GM19438 (cell line): Measurements from ENCODE around the gene GPC6.
"Not testable (repeated sequence)": the region's sequence is repeated elsewhere in the genome, so short reads cannot be mapped to it uniquely, and the experiment has no call there.

ENCODE experiments used
- ATAC-seq: cut with Tn5 transposase; IDR thresholded peaks from one replicate; pipeline ENCODE4 v1.9.1; 2021; ENCODE audit warnings: low read depth; ENCODE audit not compliant: unreplicated experiment

Gene GPC6

GRCh38 chr13:93316841-93317240 lies 90.2 kb downstream of the GPC6 start:
- no peak for ATAC-seq

GRCh38 chr13:93318534-93319254 lies 92.1 kb downstream of the GPC6 start:
- no peak for ATAC-seq

GRCh38 chr13:93320942-93321341 lies 94.3 kb downstream of the GPC6 start:
- ATAC-seq: no peak

DNA sequence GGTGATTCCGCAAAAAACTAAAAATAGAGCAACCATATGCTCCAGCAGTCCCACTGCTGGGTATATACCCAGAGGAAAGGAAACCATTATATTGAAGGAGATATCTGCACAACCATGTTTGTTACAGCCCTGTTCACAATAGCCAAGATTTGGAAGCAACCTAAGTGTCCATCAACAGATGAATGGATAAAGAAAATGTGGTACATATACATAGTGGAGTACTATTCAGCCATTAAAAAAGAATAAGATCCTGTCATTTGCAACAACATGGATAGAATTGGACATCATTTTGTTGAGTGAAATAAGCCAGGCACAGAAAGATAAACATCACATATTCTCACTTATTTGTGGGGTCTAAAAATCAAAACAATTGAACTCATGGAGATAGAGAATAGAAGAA lies 97.3 kb downstream of the GPC6 start:
- not testable (repeated sequence) for ATAC-seq

DNA sequence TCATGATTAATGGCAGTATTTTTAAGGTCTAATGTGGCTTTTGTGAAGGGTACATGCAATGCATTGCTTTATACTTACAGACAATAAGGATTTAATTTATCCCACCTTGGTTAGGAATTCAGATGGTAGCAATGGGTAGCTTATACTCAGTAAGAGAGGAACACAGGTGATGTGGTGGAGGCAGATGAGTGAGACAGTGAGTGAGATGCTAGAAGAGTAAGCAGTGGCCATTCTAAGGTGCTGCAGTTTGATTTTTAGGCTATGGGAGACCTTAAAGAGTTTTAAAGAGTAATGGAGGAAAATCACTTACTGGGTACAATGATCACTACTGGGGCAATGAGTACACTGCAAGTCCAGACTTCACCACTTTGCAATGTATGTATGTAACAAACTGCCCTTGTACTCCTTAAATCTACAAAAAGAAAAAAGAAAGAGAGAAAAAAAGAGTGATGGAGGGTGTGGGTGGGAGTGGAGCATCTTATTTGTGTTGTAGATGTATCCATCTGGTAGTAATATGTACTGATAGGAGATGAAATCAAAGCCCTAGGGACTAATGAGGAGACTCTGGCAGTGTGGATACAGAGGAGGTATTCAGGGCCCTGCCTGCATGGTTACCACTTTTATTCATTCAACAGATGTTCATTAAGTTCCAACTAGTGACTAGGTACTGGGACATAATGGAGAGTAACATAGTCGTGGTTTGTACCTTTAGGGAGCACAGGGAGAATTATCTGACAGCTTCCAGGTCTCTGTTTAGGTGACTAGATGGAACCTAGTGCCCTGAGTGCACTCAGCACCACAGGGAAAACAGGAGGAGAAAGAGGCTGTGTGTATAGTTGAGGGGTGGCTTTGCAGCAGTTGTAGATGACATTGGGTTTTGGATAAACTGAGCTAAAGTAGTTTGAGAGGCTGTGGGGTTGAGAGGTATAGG lies 99.0 kb downstream of the GPC6 start:
- no peak for ATAC-seq

GRCh38 chr13:93326234-93326811 lies 99.7 kb downstream of the GPC6 start:
- ATAC-seq: no peak

DNA sequence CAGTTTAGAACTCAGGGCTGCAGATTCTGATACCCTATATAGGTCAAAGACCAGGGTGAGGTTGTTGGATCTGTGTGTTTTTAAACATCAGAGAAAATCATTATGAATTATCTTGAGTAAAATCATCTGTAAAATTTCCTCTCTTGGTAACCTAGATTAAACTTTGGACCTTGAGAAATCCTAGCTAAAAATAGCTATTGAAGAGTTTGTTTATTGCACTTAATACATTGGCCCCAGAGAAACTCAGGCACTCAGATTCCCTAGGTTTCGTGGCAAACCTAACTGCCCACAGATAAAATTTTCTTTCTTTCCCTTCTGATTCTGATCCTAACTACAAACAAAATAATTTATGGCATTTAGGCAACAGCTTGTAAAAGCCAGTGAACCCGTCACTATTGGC lies 102.3 kb downstream of the GPC6 start:
- no peak for ATAC-seq

GRCh38 chr13:93336728-93337127 lies 110.1 kb downstream of the GPC6 start:
- ATAC-seq: no peak

GRCh38 chr13:93338030-93338429 lies 111.4 kb downstream of the GPC6 start:
- ATAC-seq: no peak

GRCh38 chr13:93338906-93339305 lies 112.3 kb downstream of the GPC6 start:
- no peak for ATAC-seq

GRCh38 chr13:93339550-93339949 lies 112.9 kb downstream of the GPC6 start:
- ATAC-seq: no peak

- no peak for ATAC-seq
Measured at GRCh38 chr13:93341517-93341916, 114.9 kb downstream of the GPC6 start.

GRCh38 chr13:93343097-93343496 lies 116.5 kb downstream of the GPC6 start:
- no peak for ATAC-seq

GRCh38 chr13:93344048-93344705 lies 117.6 kb downstream of the GPC6 start:
- no peak for ATAC-seq

DNA sequence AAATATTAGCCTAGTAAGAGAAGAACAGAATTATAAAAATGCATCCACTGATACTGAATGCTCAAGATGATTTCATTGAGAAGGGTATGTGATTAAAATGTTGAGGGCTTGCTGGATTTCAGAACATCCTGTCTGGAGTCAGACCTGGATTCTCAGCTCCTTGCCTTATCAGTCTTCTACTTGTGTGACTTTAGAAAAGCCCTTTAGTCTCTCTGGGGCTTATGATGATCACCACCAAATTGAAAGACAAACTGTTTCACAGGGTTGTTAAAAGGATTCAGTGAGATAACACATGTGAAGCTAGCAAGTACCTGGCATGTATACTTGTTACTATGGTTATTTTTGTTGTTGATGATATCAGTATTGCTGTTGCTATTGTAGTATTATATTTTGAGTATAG lies 118.4 kb downstream of the GPC6 start:
- no peak for ATAC-seq

- ATAC-seq: no peak
Measured at GRCh38 chr13:93345770-93346169, 119.2 kb downstream of the GPC6 start.

GRCh38 chr13:93352616-93353015 lies 126.0 kb downstream of the GPC6 start:
- ATAC-seq: no peak

- ATAC-seq: no peak
Measured at GRCh38 chr13:93355094-93355493, 128.5 kb downstream of the GPC6 start.

DNA sequence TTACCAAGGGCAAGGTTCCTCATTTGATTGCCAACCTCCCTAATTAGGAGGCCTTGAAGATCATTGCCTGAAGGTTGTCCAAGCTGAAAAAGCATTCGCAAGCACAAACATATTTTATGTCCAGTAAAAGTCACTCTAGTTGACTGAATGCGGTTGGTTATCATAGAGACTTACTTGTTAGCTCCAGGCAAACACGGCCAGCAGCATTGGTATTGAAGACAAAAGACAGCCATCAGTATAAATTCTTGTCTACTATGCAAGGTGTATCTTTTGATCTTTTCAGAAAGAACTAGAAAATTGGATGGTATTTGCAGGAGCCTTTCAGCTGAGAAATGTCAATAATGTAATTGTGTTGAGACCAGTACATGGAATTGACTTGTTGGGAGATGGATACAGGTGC lies 129.9 kb downstream of the GPC6 start:
- no peak for ATAC-seq

GRCh38 chr13:93360021-93360420 lies 133.4 kb downstream of the GPC6 start:
- no peak for ATAC-seq

DNA sequence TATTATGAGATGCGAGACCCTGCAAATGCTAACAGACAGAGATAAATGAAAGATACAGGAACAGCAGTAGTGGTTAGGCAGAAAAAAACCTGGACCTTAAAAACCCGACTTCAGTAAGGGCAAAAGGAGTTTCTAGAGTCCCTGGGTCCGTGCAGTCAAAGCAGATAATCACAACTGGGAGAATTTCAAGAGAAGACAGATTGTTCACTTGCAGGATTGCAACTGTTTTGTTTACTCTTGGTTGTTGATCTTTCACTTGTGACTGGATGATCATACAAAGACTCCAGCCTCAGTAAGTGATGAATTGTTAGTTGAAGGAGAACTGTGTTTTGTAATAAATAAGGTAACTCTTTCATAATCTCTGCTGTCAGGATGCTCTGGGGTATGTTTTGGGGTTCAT lies 135.1 kb downstream of the GPC6 start:
- no peak for ATAC-seq
